Measurements from ENCODE around the gene AFF2.
"Not testable (repeated sequence)": the region's sequence is repeated elsewhere in the genome, so short reads cannot be mapped to it uniquely, and the experiment has no call there.

AFF2 gene

DNA sequence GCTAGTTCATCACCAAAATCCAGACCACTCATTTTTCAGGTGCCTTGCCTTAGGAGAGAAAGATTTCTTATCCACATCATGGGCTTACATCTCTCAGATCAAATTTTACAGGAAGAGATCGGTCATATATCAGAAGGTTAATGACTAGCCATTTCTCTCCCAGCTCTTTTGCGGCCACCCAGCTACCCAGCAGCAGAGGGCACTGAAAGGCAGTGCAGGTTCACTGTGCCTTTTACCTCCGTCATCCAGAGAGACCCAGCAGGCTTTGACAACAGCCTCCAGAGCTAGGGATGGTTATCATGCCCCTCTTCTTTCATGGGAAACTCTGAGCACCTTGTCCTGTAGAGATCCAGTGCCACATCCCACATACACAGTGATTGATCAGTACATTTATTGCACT lies 384.8 kb downstream of the AFF2 start:
- FAIRE-seq (no peak), DNase-seq (ENCODE audit: extremely low spot score, insufficient read length, low read depth) (no peak)

DNA sequence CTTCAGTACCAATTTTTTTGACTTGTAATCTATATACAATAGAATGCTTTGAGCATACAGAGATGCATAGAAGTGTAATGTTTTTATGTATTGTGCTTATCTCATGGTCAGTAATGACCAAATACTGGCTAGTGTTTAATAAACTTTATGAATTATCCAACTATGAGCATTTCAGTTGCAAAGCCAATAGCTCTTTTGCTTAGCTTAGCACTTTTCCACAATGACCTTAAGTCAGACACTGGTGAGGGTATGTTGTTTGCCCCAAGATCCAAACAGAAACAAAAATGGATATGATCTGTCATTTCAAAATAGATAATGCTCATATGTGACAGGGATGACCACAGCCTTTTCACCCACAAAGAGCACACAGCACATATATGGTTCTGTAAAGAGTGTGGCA lies 393.0 kb downstream of the AFF2 start:
- no peak for FAIRE-seq
- DNase-seq (ENCODE audit: extremely low spot score, insufficient read length, low read depth), result no peak

DNA sequence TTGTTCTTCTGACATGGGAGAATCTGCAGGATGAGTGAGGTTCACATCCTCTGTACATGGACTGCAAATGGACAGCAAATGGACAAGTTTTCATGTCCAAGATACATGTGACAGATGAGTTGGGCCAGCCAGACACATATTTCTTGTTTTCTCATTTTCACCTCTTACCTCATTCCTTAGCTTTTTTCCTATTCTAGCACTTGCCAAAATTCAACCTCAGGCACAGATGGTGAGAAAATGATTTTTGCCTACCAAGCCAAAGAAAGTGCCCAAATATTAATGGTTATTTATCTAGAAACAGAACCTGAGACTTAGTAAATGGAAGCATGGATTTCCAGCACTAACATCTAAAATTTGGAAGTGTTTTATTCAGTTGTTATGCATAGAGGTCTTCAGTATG lies 402.2 kb downstream of the AFF2 start:
- DNase-seq (ENCODE audit: extremely low spot score, insufficient read length, low read depth), result no peak
- no peak for FAIRE-seq

DNA sequence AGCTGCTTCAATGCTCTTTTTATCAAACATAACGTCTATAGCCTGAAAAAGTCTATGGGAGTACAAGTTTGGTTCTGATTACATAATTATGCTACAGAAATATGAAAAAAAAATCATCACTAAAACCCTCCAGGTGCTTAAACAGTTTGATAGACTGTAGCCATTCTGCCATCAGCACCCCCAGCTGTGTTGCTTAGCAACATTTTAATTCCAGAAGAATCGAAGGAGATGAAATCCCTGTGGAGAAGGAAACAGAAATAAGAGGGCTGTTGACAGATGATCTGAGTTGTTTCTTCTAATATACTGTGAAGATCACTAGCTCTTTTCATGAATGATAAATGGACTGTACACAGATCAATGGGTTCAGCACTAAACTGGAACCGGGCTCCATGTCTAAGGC lies 402.8 kb downstream of the AFF2 start:
- FAIRE-seq, result no peak
- DNase-seq (ENCODE audit: extremely low spot score, insufficient read length, low read depth), result no peak

DNA sequence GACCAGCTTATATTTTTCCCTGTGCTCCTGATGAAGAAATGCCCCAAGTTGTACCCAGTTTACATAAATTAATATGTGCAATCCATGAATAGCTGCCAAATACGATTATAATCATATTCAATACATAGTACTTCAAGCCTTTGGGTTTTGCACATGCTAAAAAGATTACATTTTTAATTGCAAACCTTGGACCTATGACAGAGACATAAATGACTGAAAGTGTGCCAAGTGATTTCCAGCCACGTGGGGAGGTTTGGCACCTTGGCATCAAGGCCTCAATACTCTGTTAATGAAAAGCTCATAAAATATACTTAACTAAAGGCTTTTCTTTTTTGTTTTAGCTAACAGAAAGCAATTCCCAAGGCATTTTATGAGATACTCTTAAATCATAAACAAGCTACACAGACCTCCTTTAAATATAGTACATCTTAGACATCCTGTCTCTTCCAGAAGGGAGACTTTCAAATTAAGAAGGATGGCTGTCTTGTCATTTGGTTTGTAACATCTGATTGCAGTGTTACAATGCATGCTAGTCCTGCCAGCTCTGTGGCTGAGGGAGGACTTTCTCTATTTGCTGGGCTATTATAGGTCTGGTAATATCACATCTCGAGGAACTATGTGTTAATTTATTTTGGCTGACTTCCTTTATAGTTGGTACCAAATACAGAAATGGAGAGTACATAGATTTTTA lies 404.1 kb downstream of the AFF2 start:
- FAIRE-seq (no peak), DNase-seq (ENCODE audit: extremely low spot score, insufficient read length, low read depth) (no peak)

DNA sequence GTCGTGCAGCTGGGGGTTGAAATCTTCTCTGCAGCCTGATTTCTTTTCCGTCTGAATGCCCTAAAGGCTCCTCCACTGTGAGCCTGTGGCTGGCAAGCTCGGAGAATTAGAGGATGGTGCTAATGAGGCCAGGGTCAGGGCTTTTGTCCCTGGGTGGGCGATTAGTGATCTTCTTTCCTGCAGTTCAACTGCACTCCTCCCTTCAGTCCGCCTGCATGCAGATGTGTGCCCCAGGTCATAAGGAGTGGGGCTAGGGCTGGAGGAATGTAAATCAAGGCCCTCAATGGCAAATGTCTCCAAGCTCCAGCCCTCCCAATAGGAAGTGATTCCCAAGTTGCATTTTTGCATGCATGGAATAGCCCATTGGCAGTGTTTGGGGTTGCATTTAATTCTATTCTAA lies 405.0 kb downstream of the AFF2 start:
- no peak for DNase-seq (ENCODE audit: extremely low spot score, insufficient read length, low read depth)
- FAIRE-seq, result no peak

DNA sequence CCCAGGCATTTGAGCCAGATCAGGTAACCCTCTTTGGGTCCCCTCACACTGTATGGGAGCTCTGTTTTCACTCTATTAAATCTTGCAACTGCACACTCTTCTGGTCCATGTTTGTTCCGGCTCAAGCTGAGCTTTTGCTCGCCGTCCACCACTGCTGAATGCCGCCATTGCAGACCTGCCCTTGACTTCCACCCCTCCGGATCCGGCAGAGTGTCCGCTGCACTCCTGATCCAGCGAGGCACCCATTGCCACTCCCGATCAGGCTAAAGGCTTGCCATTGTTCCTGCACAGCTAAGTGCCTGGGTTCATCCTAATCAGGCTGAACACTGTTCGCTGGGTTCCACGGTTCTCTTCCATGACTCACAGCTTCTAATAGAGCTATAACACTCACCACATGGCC lies 406.2 kb downstream of the AFF2 start:
- FAIRE-seq; DNase-seq (ENCODE audit: extremely low spot score, insufficient read length, low read depth): not testable (repeated sequence)

DNA sequence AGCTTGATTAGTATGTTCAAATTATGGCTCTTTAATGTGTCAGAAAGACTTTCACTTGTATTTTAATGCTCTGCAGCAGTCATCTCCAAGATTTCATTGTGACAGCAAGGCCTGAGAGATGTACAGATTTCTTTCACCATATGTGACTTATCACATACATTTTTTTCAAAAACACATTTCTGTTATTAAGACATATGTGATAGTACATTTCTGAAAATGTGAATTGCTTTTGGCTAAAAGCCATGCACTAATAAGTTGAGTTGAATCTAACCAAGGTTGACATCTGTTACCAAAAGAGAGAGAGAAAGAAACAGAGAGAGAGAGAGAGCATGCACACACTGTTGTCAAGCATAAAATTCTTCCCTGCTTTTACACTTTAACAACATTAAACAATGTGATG lies 409.3 kb downstream of the AFF2 start:
- DNase-seq (ENCODE audit: extremely low spot score, insufficient read length, low read depth), result no peak
- no peak for FAIRE-seq

DNA sequence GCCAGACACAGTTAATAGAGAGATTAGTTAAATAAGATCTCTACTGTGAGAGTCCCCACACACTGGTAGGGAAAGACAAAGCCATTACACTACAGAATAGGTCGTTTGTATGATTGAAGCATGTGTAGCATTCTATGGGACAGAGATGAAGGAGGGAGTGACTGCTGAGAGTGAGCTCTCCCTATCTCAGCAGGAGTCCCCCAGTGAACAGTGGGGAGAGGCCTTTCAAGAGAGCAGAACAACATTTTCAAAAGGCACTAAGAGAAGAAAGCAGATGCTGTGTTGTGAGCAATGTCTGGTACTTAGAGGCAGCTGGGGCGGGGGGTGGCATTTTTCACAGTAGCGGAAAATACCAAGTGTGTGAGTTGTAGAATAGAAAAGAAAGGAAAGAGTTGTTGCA lies 413.6 kb downstream of the AFF2 start:
- no peak for FAIRE-seq
- no peak for DNase-seq (ENCODE audit: extremely low spot score, insufficient read length, low read depth)

DNA sequence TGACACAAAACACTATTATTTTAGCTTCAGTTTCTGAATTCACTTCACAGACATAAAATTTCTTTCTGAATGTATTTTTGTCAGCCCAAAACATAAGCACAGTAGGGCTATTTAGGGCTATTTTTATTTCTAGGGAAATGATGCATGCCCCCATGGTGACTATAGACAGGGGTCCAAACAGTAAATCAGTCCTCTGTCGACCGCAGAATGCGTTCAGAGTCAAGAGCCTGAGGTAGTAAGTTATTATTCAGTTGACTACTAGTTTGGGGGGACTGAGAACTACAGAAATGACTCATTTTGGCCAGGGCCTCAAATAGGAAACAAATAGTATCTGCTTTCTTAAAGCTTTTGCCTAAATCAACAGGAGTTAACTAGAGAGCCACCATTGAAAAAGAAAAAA lies 414.4 kb downstream of the AFF2 start:
- peak; percentile 96 for FAIRE-seq
- peak; percentile 11 for DNase-seq (ENCODE audit: extremely low spot score, insufficient read length, low read depth)

DNA sequence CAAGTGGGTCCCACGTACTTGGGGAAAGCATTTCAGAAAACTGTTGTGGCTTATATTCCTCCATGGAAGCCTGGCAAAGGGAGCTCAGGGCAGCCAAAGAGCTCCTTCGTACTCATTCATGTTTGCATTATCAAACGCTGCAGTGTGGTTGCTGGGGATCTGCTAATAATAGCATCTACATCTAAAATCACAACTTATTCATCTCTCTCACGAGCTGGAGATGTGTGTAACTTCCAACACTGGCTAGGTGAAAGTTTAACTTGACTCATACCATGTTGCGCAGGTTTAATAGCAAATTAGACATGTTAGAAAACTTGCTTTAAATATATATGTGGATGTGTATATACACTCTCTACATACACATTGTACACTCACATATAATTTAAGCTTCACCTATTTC lies 415.1 kb downstream of the AFF2 start:
- DNase-seq (ENCODE audit: extremely low spot score, insufficient read length, low read depth) (no peak), FAIRE-seq (no peak)

DNA sequence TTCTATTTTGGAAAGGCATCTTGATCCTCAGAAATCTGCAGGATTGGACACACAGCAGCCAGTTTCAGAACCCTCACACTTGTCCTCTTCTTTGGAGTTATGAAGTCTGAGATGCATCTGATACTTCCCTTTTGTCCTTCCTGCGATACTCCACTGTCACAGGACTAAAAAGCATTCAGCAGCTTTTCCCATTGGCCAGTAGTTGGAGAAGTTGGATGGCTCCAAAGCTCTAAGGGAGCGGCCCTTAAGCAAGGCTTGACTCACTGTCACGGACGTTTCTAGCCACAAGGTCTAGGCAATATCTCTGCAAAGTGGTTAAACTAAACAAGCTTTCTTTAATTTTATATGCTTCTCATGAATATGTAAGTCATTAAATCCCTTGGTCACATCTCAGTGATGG lies 417.0 kb downstream of the AFF2 start:
- FAIRE-seq (no peak), DNase-seq (ENCODE audit: extremely low spot score, insufficient read length, low read depth) (no peak)

DNA sequence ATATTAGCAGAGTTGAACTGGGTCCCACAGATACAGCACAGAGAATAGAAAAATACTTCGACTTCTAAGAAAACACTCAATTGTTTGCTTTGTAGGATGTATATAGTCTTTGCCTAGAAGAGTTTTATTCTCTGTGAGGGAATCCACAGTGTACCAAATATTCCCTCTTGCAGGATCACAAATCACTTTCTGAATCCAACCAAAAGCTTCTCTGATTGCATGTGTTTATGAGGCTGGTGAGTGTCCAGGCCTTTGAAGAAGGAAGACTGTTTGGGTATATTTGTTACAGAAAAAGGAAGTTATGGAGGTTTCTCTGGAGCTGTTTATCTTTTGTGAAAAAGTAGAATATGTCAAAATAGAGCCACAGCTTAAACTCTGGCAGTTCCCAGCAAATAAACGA lies 423.2 kb downstream of the AFF2 start:
- DNase-seq (ENCODE audit: extremely low spot score, insufficient read length, low read depth), result no peak
- FAIRE-seq, result no peak

DNA sequence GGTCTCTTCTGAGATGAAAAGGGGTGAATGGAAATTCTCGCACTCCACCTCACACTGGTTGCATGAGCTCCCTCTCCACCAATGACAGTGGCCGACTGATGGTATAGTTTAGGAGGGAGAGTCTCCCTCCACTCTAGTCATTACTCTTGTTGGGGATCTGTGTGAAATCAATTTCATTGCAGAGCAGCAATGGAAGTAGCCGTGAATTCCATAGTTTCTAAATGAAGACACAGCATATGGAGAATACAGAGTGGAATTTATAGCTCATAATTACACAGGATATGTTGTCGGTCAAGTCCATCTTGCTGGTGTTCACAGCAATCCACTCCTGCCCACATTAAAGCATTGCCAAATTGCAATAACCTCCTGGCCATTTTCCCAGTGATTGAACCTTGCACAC lies 426.0 kb downstream of the AFF2 start:
- no peak for DNase-seq (ENCODE audit: extremely low spot score, insufficient read length, low read depth)

DNA sequence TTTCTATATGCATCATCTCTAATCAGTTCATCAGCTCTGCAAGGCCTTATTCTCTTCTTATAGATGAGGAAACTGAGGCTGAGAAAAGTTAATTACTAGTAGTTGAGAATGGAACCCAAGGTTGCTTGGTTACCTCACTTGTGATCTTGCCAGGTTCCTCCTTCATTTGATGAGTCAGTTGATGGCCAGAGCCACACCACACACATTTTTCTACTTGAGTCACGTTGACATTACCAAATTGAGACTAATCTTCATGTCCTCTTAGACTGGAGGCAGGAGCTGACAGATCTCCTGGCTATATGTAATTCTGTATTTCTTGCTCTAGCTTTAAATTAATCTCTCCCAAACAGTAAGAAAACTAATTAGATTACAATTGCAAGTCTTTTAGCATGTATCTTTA lies 428.4 kb downstream of the AFF2 start:
- no peak for DNase-seq (ENCODE audit: extremely low spot score, insufficient read length, low read depth)
- no peak for FAIRE-seq

More for the DNA sequence above, 426.0 kb downstream of the AFF2 start:
- no peak for FAIRE-seq

DNA sequence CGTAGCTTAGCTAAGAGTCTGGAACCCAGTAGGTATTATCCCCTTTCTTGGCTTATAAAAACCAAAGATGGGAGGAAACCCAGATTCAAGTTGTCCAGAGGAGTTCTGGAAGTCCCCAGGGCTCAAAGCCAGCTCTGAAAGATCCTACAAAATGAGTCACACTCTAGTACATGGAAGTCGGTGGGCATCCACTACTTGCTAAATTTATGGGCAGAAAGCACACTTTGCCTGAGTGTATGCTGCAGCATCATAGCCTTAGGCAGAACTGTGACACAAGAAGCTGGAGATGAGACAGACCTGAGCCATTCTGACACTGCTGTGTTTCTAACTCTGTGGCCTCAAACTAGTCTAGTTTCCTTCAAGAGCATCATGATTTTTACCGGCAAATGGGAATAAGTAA lies 429.3 kb downstream of the AFF2 start:
- no peak for DNase-seq (ENCODE audit: extremely low spot score, insufficient read length, low read depth)
- no peak for FAIRE-seq

DNA sequence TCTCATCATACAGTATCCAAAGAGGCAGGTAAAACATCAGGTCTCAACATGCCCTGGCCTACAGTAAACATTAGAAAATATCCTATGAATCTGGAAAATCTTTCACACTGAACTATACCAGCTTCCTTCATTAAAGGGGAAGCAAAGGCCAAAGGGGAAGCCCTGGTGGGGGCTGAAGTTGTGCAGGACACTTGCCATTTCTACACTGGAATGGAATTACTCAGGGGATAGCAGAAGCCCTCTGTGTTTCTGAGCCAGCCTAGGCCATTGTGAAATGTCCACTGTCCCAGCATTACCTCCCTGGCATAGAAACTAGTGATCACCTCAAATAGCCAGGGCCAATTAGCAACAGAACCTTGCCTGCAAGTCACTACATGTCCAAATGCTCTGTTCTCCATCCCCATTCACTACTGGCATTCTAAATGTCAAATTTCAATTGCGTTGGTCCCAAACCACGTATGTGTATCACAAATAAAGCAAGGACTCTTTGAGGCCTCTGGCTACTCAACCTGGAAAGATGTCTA lies 429.9 kb downstream of the AFF2 start:
- DNase-seq (ENCODE audit: extremely low spot score, insufficient read length, low read depth) (no peak), FAIRE-seq (no peak)

DNA sequence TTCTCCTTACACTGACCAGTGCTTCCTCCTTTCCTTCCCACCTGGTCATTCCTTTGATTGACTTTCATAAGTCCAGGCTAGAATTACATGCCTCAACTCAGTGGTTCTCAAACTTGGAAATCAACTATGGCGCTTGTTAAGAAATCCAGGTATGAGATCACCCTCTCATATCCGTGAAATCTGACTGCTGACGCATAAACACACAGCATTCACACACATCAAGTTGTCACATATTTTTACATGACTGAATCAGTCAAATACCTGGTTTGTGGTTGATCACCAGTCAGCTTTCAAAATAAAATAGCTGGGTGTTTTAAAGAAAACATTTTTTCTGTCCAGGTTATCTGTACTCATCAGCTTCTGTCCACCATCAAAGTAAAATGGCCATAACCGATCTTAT lies 433.5 kb downstream of the AFF2 start:
- no peak for FAIRE-seq

DNA sequence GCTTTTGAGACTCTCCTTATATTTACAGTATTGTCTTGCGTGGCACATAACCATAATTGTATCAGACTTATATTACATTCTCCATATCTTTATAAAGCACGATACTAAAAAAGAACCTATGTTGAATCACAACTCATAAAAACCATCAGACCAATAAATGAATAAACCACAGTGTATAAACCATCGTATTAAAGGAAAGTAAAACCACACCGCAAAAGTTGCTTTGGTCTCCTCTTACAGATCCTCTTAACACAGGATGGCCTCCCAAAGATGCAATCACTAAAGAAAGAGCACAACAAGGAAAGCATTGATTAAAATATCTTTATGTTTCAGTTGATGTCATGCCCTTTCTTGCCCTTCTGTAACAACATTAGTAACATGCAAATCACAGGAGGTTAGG lies 437.9 kb downstream of the AFF2 start:
- DNase-seq (ENCODE audit: extremely low spot score, insufficient read length, low read depth) (no peak), FAIRE-seq (peak; percentile 46)

More for the DNA sequence above, 433.5 kb downstream of the AFF2 start:
- DNase-seq (ENCODE audit: extremely low spot score, insufficient read length, low read depth), result no peak

DNA sequence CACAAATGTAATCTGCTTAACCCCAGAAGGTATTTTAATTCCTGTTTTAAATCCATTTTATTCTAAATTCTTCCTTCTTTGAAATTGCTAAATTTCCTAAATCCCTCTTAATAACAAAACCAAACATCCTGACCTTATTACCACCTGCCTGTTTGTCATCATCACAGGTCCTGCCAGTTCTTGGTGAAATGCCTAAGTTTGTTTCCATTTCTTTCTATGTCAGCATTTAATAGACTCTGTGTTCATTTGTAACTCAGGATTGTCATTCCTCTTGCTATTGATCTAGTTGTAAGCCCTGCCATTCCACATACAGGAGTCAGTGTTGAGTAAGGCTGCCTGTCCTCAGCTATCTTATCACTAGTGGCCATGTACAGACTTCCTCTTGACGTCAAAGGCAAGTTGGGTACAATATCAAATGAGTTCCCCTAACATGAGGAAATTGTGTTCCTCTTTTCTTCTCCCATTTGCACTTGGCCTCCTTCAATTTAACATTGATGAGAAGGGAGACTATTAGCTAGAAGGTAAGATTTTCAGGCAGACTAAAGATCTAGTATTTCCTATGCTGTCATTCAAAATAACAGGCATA lies 440.1 kb downstream of the AFF2 start:
- FAIRE-seq (no peak), DNase-seq (ENCODE audit: extremely low spot score, insufficient read length, low read depth) (no peak)

DNA sequence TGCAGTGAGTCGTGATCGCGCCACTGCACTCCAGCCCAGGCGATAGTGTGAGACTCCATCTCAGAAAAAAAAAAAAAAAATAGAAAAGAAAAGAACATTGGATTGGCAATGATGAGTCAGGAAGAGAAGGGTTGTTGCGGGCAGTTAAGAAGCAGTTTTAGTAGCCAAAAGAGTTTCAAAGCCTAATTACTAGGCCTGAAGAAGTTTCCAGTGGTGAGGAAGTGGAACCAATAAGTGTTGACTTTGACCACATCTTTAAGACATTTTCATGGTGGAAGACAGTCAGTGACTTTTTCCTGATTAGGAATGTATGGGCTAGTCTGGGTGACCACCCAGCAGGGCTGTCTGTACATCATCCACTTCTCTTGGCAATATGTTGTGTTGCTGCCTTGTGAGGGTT lies 442.3 kb downstream of the AFF2 start:
- no peak for FAIRE-seq
- no peak for DNase-seq (ENCODE audit: extremely low spot score, insufficient read length, low read depth)

DNA sequence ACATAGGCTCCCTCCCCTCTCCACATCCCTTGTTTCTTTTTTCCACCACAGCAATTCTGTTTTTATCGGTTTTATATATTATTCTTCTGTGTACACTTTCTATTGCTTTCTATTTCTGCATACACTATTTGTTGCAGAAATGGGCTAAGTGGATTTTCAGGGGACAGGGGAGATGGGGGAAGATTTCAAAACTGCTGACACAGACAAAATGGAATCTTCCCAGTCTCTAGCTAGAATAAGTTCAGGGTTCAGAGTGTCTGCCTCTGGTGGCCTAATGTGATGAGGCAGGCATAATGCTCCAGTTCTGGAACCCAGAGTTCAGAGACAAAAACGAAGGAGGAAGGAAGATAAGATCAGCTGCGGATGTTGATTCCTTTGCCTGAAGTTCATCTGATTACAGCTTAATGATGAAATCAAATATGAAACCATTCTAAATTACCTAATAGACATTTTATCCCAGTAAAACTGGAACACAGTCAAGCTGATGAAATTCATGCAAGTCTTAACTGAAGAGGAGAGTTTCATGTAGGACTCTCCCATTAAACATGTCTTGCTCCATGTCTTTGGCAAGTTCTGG lies 447.1 kb downstream of the AFF2 start:
- DNase-seq (ENCODE audit: extremely low spot score, insufficient read length, low read depth) (no peak), FAIRE-seq (no peak)
